AG09309 (cell line): ENCODE results near the gene IRF2BPL.

ENCODE experiments used
- DNase-seq: peaks from one replicate; pipeline ENCODE4 v3.0.0-alpha.2; 2010; ENCODE audit warnings: low read depth
- H3K4me3 ChIP-seq: 2 replicates; pipeline ENCODE4 v1.5.1; 2011; ENCODE audit warnings: mild to moderate bottlenecking, low read depth, low read length, moderate library complexity; ENCODE audit not compliant: control insufficient read depth
- CTCF ChIP-seq: IDR thresholded peaks from 2 replicates; pipeline ENCODE4 v1.5.1; 2011; ENCODE audit warnings: mild to moderate bottlenecking, low read depth, low read length, inconsistent platforms; ENCODE audit not compliant: insufficient read depth, control insufficient read depth; ENCODE audit errors: missing control alignments

Gene IRF2BPL

GRCh38 chr14:77040741-77041653, 12.5 kb upstream of the IRF2BPL start:
- no peak for TF ChIP-seq CTCF
- peak; percentile 92 for DNase-seq

GRCh38 chr14:77040059-77040740, 11.7 kb upstream of the IRF2BPL start:
- H3K4me3 ChIP-seq: peak overlapping the region; percentile 18
- TF ChIP-seq CTCF: no peak
- DNase-seq: peak; percentile 93

More at GRCh38 chr14:77040741-77041653, 12.5 kb upstream of the IRF2BPL start:
- H3K4me3 ChIP-seq: peak overlapping the region; percentile 18

GRCh38 chr14:77039285-77040058, 11.0 kb upstream of the IRF2BPL start:
- no peak for DNase-seq
- H3K4me3 ChIP-seq: peak overlapping the region; percentile 18
- no peak for TF ChIP-seq CTCF

GRCh38 chr14:77037938-77038568, 9.5 kb upstream of the IRF2BPL start:
- DNase-seq: no peak
- no peak for TF ChIP-seq CTCF
- no peak overlapping the region for H3K4me3 ChIP-seq

GRCh38 chr14:77037215-77037937, 8.9 kb upstream of the IRF2BPL start:
- DNase-seq: no peak
- no peak for TF ChIP-seq CTCF
- no peak overlapping the region for H3K4me3 ChIP-seq
